LNCAP (cell line): ENCODE measurements around the gene GPC5.

Source experiments
- CTCF ChIP-seq: fragments of 450-650 bp; IDR thresholded peaks from 2 replicates; pipeline ENCODE4 v1.5.1; 2017; ENCODE audit warnings: mild to moderate bottlenecking

GPC5 gene

GRCh38 chr13:92613921-92614320 is 1215.5 kb downstream of the GPC5 start:
- no peak for TF ChIP-seq CTCF

GRCh38 chr13:92621985-92622384 is 1223.6 kb downstream of the GPC5 start:
- TF ChIP-seq CTCF, result no peak

GRCh38 chr13:92622905-92623304 is 1224.5 kb downstream of the GPC5 start:
- no peak for TF ChIP-seq CTCF

GRCh38 chr13:92626274-92626673 is 1227.9 kb downstream of the GPC5 start:
- no peak for TF ChIP-seq CTCF

- TF ChIP-seq CTCF, result no peak
These were observed 1242.5 kb downstream of the GPC5 start for GRCh38 chr13:92640936-92641335.

GRCh38 chr13:92649140-92649813 is 1250.9 kb downstream of the GPC5 start:
- no peak for TF ChIP-seq CTCF

GRCh38 chr13:92656103-92656502 is 1257.7 kb downstream of the GPC5 start:
- no peak for TF ChIP-seq CTCF

- TF ChIP-seq CTCF, result no peak
These were observed 1258.2 kb downstream of the GPC5 start for GRCh38 chr13:92656648-92657047.
